Testis (tissue), 3 donors: Measurements from ENCODE around the gene CTH. TPM values are rescaled to one million over a fixed set of nuclear protein-coding genes. Genes with fewer than 3 reads are reported as not detected.

ENCODE experiments used
- DNase-seq: peaks from one replicate; pipeline ENCODE4 v3.0.0-alpha.2; 2019
- H3K27ac ChIP-seq, 2 donors: fragments of 200-600 bp; sonication (generic); one replicate each; pipeline ENCODE4 v1.5.1; 2019
- H3K27me3 ChIP-seq: fragments of 200-600 bp; sonication (generic); one replicate; pipeline ENCODE4 v1.5.1; 2019
- H3K36me3 ChIP-seq: fragments of 200-600 bp; sonication (generic); one replicate; pipeline ENCODE4 v1.5.1; 2017; ENCODE audit warnings: low read depth; ENCODE audit errors: missing control alignments
- H3K4me1 ChIP-seq: fragments of 200-600 bp; sonication (generic); one replicate; pipeline ENCODE4 v1.5.1; 2019
- H3K4me3 ChIP-seq, 2 donors: fragments of 200-600 bp; sonication (generic); one replicate each; pipeline ENCODE4 v1.5.1; 2017 to 2019
- H3K9me3 ChIP-seq: fragments of 200-600 bp; sonication (generic); one replicate; pipeline ENCODE4 v1.5.1; 2017
- POLR2A ChIP-seq: fragments of 450-650 bp; IDR thresholded peaks from one replicate; pipeline ENCODE4 v1.6.1; 2017; ENCODE audit warnings: antibody characterized with exemption, mild to moderate bottlenecking, moderate library complexity
- WGBS, 2 donors: methylation state at CpG; one replicate each; pipeline ENCODE4 v1.1.5; 2018; 5-methylcytosine and 5-hydroxymethylcytosine counted together
- intact Hi-C: fragments of 100-400 bp; cut with DNase I; formaldehyde crosslinking; loops from one replicate; pipeline ENCODE4 v1.15.1; 2023; ENCODE audit warnings: low total_unique reads
- polyA plus RNA-seq: library from polyadenylated mRNA; stranded (reverse); fragments of 350-450 nt; fragmentation: Illumina TruSeq; extraction: RNeasy Lipid Tissue Mini Kit (QIAGEN cat#74804); gene quantifications from one replicate; pipeline ENCODE4 v1.2.3, GENCODE V29; 2014; ENCODE audit warnings: low read depth, low replicate concordance; ENCODE audit not compliant: insufficient read depth
- small RNA-seq, 2 donors: library from RNA; depleted of rRNA; stranded (forward); fragments of <200 nt; gene quantifications; one replicate each; pipeline ENCODE3, GENCODE V24; 2016
- total RNA-seq, 2 donors: library from RNA; depleted of rRNA; stranded (reverse); fragments of >200 nt; gene quantifications; one replicate each; pipeline ENCODE4 v1.2.3, GENCODE V29; 2016
- TF ChIP-seq, protein P1 (sequence below), 3 experiments: fragments of 450-650 bp in 2 of 3; fragments of 200-600 bp in 1 of 3; sonication (generic) in 1 of 3; IDR thresholded peaks; one replicate each; pipeline ENCODE4 v1.5.1; 2016 to 2019; ENCODE audit warnings: antibody characterized with exemption in 3 of 3, mild to moderate bottlenecking in 2 of 3, moderate library complexity in 1 of 3

CTH gene
- total and polyA plus RNA-seq, 3 donors from 2014 or later, result 8.9 to 14.0 (median 10.0) TPM

DNA sequence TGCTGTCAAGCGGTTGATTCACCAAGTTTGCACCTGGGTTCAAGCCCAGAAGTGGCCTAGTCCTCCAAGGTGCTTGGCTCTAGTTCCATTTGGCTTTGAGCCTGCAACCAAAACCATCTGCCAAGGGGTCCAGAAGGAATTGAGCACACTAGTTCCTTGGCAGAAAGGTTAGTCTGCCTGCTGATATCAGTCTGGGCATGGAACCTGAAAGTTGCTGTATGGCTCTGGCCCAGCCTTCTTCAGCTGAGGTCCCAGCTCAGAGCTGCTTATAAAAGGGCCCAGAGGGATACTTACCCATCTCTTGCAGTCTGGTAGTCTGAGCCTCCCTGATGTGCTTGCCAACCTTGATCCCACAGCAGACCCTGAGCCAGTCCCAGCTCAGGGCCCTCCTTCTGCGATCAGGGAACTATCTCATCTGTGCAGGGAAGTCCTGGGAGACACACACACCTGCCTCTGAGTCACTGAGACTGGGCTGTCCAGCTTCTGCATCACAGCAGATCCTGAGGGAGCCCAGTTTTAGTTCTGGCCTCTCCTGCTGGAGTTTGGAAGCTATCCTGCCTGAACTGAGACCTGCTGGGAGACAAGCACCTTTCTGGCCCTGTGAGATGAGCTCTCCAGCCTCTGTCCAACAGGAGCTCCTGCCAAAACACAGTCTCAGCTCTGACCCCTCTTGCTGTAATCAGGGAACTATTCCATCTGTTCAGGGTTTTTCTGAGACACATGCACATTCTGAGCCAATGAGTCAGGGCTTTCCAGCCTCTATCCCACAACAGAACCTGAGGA is 75.8 kb downstream of the CTH start:
- Histone ChIP-seq H3K36me3 (no peaks in the 10 kb centered on the region), H3K27me3 (no peaks in the 10 kb centered on the region), H3K9me3 (no peaks in the 10 kb centered on the region), H3K4me1 (peaks cover 5% of the 10 kb centered on the region), H3K27ac (no peak overlapping the region), H3K4me3 (no peak overlapping the region)
- WGBS, 2 donors, result 50% methylated on average over 2 of the region's 2 CpGs
- no peak for TF ChIP-seq POLR2A
- TF ChIP-seq, protein P1, sequence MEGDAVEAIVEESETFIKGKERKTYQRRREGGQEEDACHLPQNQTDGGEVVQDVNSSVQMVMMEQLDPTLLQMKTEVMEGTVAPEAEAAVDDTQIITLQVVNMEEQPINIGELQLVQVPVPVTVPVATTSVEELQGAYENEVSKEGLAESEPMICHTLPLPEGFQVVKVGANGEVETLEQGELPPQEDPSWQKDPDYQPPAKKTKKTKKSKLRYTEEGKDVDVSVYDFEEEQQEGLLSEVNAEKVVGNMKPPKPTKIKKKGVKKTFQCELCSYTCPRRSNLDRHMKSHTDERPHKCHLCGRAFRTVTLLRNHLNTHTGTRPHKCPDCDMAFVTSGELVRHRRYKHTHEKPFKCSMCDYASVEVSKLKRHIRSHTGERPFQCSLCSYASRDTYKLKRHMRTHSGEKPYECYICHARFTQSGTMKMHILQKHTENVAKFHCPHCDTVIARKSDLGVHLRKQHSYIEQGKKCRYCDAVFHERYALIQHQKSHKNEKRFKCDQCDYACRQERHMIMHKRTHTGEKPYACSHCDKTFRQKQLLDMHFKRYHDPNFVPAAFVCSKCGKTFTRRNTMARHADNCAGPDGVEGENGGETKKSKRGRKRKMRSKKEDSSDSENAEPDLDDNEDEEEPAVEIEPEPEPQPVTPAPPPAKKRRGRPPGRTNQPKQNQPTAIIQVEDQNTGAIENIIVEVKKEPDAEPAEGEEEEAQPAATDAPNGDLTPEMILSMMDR (IDR thresholded peaks at IDR 0.05), result no peak
- peak; percentile 60 for DNase-seq
- intact Hi-C loops, result no loop called here

DNA sequence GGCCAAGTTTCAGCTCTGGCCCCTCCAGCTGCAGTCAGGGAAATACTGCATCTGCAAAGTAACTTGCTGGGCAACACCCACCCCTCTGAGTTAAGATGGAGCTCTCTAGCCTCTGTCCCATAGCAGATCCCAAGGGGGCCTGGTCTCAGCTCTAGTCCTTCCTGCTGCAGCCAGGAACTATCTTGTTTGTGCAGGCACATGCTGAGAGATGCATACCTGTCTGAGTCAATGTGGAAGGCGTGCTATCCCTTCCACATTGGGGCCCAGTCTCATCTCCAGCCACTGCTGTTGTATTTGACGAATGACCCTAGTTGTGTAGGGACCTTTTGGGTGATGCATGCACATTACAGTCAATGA is 76.4 kb downstream of the CTH start:
- Histone ChIP-seq H3K9me3 (no peaks in the 10 kb centered on the region), H3K27me3 (no peaks in the 10 kb centered on the region), H3K4me3 (no peak overlapping the region), H3K4me1 (peaks cover 5% of the 10 kb centered on the region), H3K36me3 (no peaks in the 10 kb centered on the region), H3K27ac (no peak overlapping the region)
- no peak for DNase-seq
- intact Hi-C loops, result no loop called here
- TF ChIP-seq, protein P1 (IDR thresholded peaks at IDR 0.05), result no peak
- no peak for TF ChIP-seq POLR2A
- 78 to 89% methylated on average over 2 of the region's 2 CpGs for WGBS, 2 donors

- Histone ChIP-seq H3K9me3 (no peaks in the 10 kb centered on the region), H3K27ac (no peak overlapping the region), H3K27me3 (no peaks in the 10 kb centered on the region), H3K4me3 (no peak overlapping the region), H3K4me1 (peaks cover 5% of the 10 kb centered on the region), H3K36me3 (no peaks in the 10 kb centered on the region)
- intact Hi-C loops, result no loop called here
- peak; percentile 53 for DNase-seq
- TF ChIP-seq, protein P1 (IDR thresholded peaks at IDR 0.05), result peak; percentile 45 to 60 (median 47)
- TF ChIP-seq POLR2A, result no peak
- 53 to 61% methylated on average over 6 of the region's 6 CpGs for WGBS, 2 donors
Measured at GRCh38 chr1:70487910-70488665, 77.0 kb downstream of the CTH start.

Small RNA genes lying within 50 kb of the gene (small RNA-seq; reads per million reads assigned to genes)
- 0 reads per million in 2 donors for gene RF00017

Other genes with a start within 250 kb of the CTH start
- gene LRRC40, start 205.7 kb upstream of the CTH start, total RNA-seq, result 10 to 100 TPM; 18.2 to 22.1 TPM
- gene LRRC40, start 205.7 kb upstream of the CTH start, polyA plus RNA-seq, result 10.1 TPM
- gene SRSF11, start 189.9 kb upstream of the CTH start, total RNA-seq, result 100 to 1,000 TPM; 223 to 262 TPM
- gene SRSF11, start 189.9 kb upstream of the CTH start, polyA plus RNA-seq, result 134 TPM
- gene ANKRD13C, start 56.5 kb upstream of the CTH start, total RNA-seq, result 10 to 100 TPM; 18.7 to 21.7 TPM
- 8.0 TPM for gene ANKRD13C, start 56.5 kb upstream of the CTH start, polyA plus RNA-seq